Measurements from ENCODE around the gene LDLRAD4.

DNA sequence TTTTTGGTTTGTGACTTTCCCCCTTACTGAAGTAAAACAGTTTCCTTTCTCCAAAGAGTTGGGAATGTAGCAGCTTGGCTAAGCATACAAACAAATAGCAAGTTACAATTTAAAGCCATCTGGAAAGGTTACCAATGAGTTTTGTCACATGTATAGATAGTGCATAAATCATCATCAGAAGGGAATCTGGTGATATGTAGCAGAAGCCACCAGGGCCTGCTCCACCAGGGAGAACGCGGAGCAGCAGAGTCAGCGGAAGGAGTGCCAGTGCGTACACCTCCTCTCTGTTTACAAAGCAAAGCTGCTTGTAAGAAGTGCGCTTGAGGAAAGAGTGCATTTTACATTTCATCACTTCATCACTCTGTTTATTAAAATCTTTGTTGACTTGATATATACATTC is 267.7 kb downstream of the LDLRAD4 start:
- TF ChIP-seq, protein P1, sequence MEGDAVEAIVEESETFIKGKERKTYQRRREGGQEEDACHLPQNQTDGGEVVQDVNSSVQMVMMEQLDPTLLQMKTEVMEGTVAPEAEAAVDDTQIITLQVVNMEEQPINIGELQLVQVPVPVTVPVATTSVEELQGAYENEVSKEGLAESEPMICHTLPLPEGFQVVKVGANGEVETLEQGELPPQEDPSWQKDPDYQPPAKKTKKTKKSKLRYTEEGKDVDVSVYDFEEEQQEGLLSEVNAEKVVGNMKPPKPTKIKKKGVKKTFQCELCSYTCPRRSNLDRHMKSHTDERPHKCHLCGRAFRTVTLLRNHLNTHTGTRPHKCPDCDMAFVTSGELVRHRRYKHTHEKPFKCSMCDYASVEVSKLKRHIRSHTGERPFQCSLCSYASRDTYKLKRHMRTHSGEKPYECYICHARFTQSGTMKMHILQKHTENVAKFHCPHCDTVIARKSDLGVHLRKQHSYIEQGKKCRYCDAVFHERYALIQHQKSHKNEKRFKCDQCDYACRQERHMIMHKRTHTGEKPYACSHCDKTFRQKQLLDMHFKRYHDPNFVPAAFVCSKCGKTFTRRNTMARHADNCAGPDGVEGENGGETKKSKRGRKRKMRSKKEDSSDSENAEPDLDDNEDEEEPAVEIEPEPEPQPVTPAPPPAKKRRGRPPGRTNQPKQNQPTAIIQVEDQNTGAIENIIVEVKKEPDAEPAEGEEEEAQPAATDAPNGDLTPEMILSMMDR (conservative IDR thresholded peaks at IDR 0.05; ENCODE audit: low read depth, low read length) = no peak
- TF ChIP-seq EZH2 (IDR thresholded peaks at IDR 0.05; ENCODE audit: borderline replicate concordance, low read depth, low read length, poor library complexity, severe bottlenecking) = no peak

Data from A673 (cell line).